GM12872 (cell line): Measurements from ENCODE around the gene SGMS2.

Source experiments
- CTCF ChIP-seq: IDR thresholded peaks from 3 replicates; pipeline ENCODE4 v1.5.1; 2011; ENCODE audit warnings: low read depth, mild to moderate bottlenecking, low read length, moderate library complexity; ENCODE audit not compliant: insufficient read depth

The SGMS2 gene

GRCh38 chr4:107939307-107939706 lies 114.6 kb downstream of the SGMS2 start:
- no peak for TF ChIP-seq CTCF

- TF ChIP-seq CTCF = no peak
Measured at GRCh38 chr4:107945809-107946208, 121.1 kb downstream of the SGMS2 start.

GRCh38 chr4:107950746-107951540 lies 126.2 kb downstream of the SGMS2 start:
- TF ChIP-seq CTCF = no peak

GRCh38 chr4:107951551-107951950 lies 126.8 kb downstream of the SGMS2 start:
- TF ChIP-seq CTCF = no peak

- TF ChIP-seq CTCF = no peak
Measured at GRCh38 chr4:107956011-107956410, 131.3 kb downstream of the SGMS2 start.
